Measurements from ENCODE around the gene VIPR1.

The VIPR1 gene, protein sequence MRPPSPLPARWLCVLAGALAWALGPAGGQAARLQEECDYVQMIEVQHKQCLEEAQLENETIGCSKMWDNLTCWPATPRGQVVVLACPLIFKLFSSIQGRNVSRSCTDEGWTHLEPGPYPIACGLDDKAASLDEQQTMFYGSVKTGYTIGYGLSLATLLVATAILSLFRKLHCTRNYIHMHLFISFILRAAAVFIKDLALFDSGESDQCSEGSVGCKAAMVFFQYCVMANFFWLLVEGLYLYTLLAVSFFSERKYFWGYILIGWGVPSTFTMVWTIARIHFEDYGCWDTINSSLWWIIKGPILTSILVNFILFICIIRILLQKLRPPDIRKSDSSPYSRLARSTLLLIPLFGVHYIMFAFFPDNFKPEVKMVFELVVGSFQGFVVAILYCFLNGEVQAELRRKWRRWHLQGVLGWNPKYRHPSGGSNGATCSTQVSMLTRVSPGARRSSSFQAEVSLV

DNA sequence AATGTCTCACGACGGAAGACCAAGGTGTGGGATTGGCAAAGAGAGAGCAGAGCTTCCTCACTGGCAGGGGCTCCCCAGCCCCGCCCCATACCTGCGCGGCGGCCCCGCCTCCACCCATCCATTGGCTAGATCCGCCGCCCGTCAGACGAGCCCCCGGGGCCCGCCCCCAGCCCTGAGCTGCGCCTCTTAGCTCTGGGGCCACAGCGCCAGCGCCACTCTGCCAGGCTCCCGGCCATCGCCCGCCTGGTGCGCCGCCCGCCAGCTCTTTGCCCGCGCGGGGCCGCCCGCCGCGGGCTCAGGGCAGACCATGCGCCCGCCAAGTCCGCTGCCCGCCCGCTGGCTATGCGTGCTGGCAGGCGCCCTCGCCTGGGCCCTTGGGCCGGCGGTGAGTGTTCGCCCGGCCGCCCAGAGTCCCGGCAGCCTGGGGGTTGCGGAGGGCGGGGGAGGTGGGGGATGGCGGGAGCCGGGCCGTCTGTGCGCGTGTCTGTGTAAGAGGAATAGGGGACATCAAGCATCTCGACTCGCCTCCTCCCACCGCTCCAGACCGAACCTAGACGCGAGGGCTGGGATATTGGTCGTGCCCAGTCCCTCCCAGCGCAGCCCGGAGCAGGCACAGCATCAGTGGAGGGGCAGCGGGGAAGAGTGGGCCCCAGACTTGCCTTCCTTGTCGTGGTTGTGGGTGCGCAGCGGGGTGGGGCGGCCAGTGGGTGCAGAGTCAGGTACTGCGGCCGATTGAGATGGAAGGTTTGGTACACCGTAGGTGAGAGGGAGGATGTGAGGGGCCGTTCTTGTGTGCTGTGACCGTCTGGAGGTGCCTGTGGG, at the start of gene VIPR1:
VIPR1 (plus strand) TSS at position 215 of the 822 bp plus-strand sequence; CDS start at position 308, 93 bp downstream.
- H3K4me3 ChIP-seq = peak within 1 kb of the TSS; percentile 69
- H3K27ac ChIP-seq = no peak within 1 kb of the TSS
- 0 out of 2 replicates have a peak, but pooled peaks have one; percentile 35 for TF ChIP-seq POLR2AphosphoS5 (IDR thresholded peaks at IDR 0.05; ENCODE audit: borderline replicate concordance, low read depth, low read length)
- no peak for TF ChIP-seq EZH2 (IDR thresholded peaks at IDR 0.05)

DNA sequence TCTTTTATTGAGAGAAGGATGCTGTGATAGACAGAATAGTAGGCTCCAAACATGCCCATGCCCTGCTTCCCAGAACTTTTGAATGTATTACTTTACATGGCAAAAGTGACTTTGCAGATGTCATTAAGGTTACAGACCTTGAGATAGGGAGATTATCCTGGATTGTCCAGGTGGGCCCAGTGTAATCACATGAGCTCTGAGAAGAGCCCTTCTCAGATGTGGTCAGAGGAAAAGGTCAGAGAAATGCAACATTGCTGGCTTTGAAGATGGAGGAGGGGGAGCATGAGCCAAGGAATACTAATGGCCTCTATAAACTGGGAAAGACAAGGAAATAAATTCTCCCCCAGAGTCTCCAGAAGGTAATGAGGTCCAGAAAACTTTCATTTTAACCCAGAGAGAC, 46.2 kb upstream of the VIPR1 start:
- no peak overlapping the region for H3K4me3 ChIP-seq
- H3K27ac ChIP-seq = no peak overlapping the region
- no peaks in the 10 kb centered on the region for H3K9me3 ChIP-seq (ENCODE audit: low read depth, low read length)
- TF ChIP-seq EZH2 (IDR thresholded peaks at IDR 0.05) (no peak), FOXP2 (optimal IDR thresholded peaks at IDR 0.05; ENCODE audit: control extremely low read depth, extremely low read length, insufficient read depth) (no peak), POLR2AphosphoS5 (IDR thresholded peaks at IDR 0.05; ENCODE audit: borderline replicate concordance, low read depth, low read length) (no peak)
- DNase-seq (ENCODE audit: low read depth, low spot score) = no peak
- no peaks in the 10 kb centered on the region for H3K36me3 ChIP-seq (ENCODE audit: insufficient read depth, low read length)
- no peak overlapping the region for H3K9ac ChIP-seq (ENCODE audit: insufficient read length)

More for the DNA sequence above, at the start of gene VIPR1:
- Histone ChIP-seq H3K9me3 (ENCODE audit: low read depth, low read length) (no peaks in the 10 kb centered on the region), H3K9ac (ENCODE audit: insufficient read length) (no peak within 1 kb of the TSS), H3K36me3 (ENCODE audit: insufficient read depth, low read length) (no peaks in the 10 kb centered on the region)
- DNase-seq (ENCODE audit: low read depth, low spot score) = no peak

DNA sequence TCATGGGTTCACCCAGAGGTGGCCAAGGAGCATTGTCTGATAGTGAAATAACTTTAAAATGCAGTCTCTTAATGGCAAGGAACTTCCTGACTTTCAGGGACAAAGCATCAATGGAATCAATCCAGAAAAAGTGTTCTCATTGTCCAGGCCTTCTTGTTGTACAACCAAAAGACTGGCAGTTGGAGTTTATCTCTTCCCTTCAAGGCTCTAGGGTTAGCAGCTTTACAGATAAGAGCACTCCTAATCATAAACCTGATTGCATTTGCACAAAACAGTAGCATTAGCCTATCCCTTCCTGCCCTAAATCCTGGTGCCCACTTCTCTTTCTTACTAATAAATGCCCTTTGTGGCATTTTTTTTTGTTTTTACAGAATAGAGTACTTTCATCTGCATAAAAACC, 43.3 kb upstream of the VIPR1 start:
- Histone ChIP-seq H3K9ac (ENCODE audit: insufficient read length) (no peak overlapping the region), H3K4me3 (no peak overlapping the region), H3K36me3 (ENCODE audit: insufficient read depth, low read length) (no peaks in the 10 kb centered on the region), H3K27ac (no peak overlapping the region), H3K9me3 (ENCODE audit: low read depth, low read length) (no peaks in the 10 kb centered on the region)
- TF ChIP-seq POLR2AphosphoS5 (IDR thresholded peaks at IDR 0.05; ENCODE audit: borderline replicate concordance, low read depth, low read length) (no peak), EZH2 (IDR thresholded peaks at IDR 0.05) (no peak), FOXP2 (optimal IDR thresholded peaks at IDR 0.05; ENCODE audit: control extremely low read depth, extremely low read length, insufficient read depth) (no peak)
- no peak for DNase-seq (ENCODE audit: low read depth, low spot score)

- no peak overlapping the region for H3K9ac ChIP-seq (ENCODE audit: insufficient read length)
- H3K36me3 ChIP-seq (ENCODE audit: insufficient read depth, low read length) = no peaks in the 10 kb centered on the region
- no peaks in the 10 kb centered on the region for H3K9me3 ChIP-seq (ENCODE audit: low read depth, low read length)
- TF ChIP-seq EZH2 (IDR thresholded peaks at IDR 0.05) = no peak
- TF ChIP-seq POLR2AphosphoS5 (IDR thresholded peaks at IDR 0.05; ENCODE audit: borderline replicate concordance, low read depth, low read length) = no peak
- no peak for TF ChIP-seq FOXP2 (optimal IDR thresholded peaks at IDR 0.05; ENCODE audit: control extremely low read depth, extremely low read length, insufficient read depth)
- H3K4me3 ChIP-seq = no peak overlapping the region
- no peak for DNase-seq (ENCODE audit: low read depth, low spot score)
- no peak overlapping the region for H3K27ac ChIP-seq
These were observed 40.7 kb upstream of the VIPR1 start for GRCh38 chr3:42461762-42462161.

DNA sequence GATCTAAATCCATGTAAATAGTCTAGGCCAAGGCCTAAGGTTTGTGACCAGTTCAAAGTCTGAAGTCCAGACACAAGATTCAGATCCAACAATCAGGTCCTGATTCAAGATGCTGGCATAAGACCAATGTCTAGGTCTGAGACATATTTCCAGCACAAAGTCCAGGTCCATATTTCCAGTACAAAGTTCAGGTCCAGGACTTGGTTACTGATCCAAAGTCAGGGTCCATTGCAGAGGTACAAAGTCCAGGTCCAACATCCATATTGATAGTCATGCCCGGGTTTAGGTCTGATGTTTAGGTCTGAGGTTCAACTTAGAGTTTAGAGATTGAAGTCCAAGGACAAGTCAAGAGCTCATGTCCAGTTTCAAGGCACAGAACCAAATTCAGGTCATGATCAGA, 39.4 kb upstream of the VIPR1 start:
- no peak overlapping the region for H3K9ac ChIP-seq (ENCODE audit: insufficient read length)

GRCh38 chr3:42468111-42468510, 34.3 kb upstream of the VIPR1 start:
- no peak for TF ChIP-seq POLR2AphosphoS5 (IDR thresholded peaks at IDR 0.05; ENCODE audit: borderline replicate concordance, low read depth, low read length)
- TF ChIP-seq FOXP2 (optimal IDR thresholded peaks at IDR 0.05; ENCODE audit: control extremely low read depth, extremely low read length, insufficient read depth) = no peak
- TF ChIP-seq EZH2 (IDR thresholded peaks at IDR 0.05) = no peak
- no peak overlapping the region for H3K27ac ChIP-seq

More for the DNA sequence above, 39.4 kb upstream of the VIPR1 start:
- Histone ChIP-seq H3K4me3 (no peak overlapping the region), H3K9me3 (ENCODE audit: low read depth, low read length) (no peaks in the 10 kb centered on the region), H3K36me3 (ENCODE audit: insufficient read depth, low read length) (no peaks in the 10 kb centered on the region), H3K27ac (no peak overlapping the region)
- no peak for TF ChIP-seq FOXP2 (optimal IDR thresholded peaks at IDR 0.05; ENCODE audit: control extremely low read depth, extremely low read length, insufficient read depth)
- TF ChIP-seq POLR2AphosphoS5 (IDR thresholded peaks at IDR 0.05; ENCODE audit: borderline replicate concordance, low read depth, low read length) = no peak
- no peak for TF ChIP-seq EZH2 (IDR thresholded peaks at IDR 0.05)
- no peak for DNase-seq (ENCODE audit: low read depth, low spot score)

DNA sequence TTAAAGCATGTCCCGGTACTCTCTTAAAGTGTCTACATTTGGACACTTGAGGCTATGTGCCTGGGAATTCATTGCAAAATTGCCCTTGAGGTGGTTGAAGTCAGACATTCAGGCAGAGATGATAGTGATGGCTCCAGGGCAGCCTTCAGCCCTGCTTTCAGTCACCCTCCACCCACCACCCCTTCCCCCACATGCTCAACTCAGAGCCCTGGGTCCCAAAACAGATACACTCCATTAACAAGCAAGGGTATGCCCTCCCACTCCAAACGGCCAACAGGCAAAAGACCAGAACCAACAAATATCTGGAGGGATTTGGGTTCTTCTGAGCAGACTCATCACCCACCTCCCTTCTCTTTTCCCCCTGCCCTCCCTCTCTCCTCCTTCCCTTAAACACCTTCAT, 29.9 kb upstream of the VIPR1 start:
- no peak for DNase-seq (ENCODE audit: low read depth, low spot score)
- no peak overlapping the region for H3K4me3 ChIP-seq
- no peak overlapping the region for H3K27ac ChIP-seq
- no peak overlapping the region for H3K9ac ChIP-seq (ENCODE audit: insufficient read length)
- no peak for TF ChIP-seq EZH2 (IDR thresholded peaks at IDR 0.05)
- no peak for TF ChIP-seq POLR2AphosphoS5 (IDR thresholded peaks at IDR 0.05; ENCODE audit: borderline replicate concordance, low read depth, low read length)
- no peak for TF ChIP-seq FOXP2 (optimal IDR thresholded peaks at IDR 0.05; ENCODE audit: control extremely low read depth, extremely low read length, insufficient read depth)
- no peaks in the 10 kb centered on the region for H3K9me3 ChIP-seq (ENCODE audit: low read depth, low read length)
- no peaks in the 10 kb centered on the region for H3K36me3 ChIP-seq (ENCODE audit: insufficient read depth, low read length)

More at GRCh38 chr3:42468111-42468510, 34.3 kb upstream of the VIPR1 start:
- no peak overlapping the region for H3K4me3 ChIP-seq
- no peak for DNase-seq (ENCODE audit: low read depth, low spot score)
- H3K9me3 ChIP-seq (ENCODE audit: low read depth, low read length) = no peaks in the 10 kb centered on the region
- H3K36me3 ChIP-seq (ENCODE audit: insufficient read depth, low read length) = no peaks in the 10 kb centered on the region
- no peak overlapping the region for H3K9ac ChIP-seq (ENCODE audit: insufficient read length)

Data from SK-N-MC (cell line).